GM10266 (cell line): ENCODE measurements around the gene METTL27.
A peak's percentile ranks its signal among the peaks of the same experiment; 100 is the strongest.

Experiments used
- DNase-seq: peaks from one replicate; pipeline ENCODE4 v3.0.0; 2012; ENCODE audit errors: extremely low spot score
- TF ChIP-seq, protein P1 (sequence below): IDR thresholded peaks from 2 replicates; pipeline ENCODE4 v1.5.1; 2012; ENCODE audit warnings: mild to moderate bottlenecking, low read depth; ENCODE audit not compliant: control insufficient read depth, insufficient read depth; ENCODE audit errors: missing control alignments

The METTL27 gene, protein sequence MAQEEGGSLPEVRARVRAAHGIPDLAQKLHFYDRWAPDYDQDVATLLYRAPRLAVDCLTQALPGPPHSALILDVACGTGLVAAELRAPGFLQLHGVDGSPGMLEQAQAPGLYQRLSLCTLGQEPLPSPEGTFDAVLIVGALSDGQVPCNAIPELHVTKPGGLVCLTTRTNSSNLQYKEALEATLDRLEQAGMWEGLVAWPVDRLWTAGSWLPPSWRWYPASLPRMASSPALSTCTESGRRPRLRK

DNA sequence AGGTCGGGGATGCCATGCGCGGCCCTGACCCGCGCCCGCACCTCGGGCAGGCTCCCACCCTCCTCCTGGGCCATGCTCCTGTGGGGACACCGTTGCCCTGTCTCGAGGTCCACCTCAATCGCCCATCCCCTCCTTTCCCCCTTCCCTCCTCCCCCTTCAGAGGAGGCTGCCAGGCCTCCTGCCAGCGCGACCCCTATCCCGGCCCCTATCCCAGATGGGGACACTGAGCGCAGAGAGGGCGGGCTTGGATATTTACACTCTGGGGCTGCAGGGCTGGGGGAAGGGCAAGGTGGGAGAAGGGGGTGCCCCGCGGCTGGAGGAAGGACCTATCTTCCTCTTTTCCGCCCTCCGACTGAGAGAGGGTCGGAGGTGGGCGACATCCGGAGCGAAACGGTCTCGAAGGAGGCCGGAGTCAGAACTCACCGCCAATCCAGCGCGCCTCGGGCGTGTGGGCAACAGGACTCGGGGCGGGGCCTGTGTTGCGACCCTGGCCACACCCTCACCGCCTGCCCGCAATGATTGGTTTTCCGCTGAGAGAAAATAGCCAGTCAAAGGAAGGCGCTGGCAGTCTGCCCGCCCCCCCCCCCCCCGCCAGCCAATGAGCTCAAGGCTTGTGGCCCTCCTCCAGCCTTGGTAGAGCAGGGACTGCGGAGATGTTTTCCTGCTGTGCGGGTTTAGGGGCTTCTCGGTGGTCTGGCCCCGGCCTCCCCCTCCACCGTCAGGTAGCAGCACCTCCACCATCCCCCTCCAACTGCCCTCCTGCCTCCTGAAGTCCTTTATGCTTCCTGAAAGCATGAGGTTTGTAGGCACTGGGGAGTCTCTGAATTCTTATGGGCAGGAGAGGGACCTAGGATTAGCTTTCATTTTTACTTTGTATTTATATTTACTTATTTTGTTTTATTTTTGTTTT, at the start of gene METTL27:
Gene METTL27, minus strand, starts transcription at position 450 of the 910 bp plus-strand sequence. Its CDS starts 376 bp downstream, at position 74.
- DNase-seq = peak; percentile 97
- TF ChIP-seq, protein P1, sequence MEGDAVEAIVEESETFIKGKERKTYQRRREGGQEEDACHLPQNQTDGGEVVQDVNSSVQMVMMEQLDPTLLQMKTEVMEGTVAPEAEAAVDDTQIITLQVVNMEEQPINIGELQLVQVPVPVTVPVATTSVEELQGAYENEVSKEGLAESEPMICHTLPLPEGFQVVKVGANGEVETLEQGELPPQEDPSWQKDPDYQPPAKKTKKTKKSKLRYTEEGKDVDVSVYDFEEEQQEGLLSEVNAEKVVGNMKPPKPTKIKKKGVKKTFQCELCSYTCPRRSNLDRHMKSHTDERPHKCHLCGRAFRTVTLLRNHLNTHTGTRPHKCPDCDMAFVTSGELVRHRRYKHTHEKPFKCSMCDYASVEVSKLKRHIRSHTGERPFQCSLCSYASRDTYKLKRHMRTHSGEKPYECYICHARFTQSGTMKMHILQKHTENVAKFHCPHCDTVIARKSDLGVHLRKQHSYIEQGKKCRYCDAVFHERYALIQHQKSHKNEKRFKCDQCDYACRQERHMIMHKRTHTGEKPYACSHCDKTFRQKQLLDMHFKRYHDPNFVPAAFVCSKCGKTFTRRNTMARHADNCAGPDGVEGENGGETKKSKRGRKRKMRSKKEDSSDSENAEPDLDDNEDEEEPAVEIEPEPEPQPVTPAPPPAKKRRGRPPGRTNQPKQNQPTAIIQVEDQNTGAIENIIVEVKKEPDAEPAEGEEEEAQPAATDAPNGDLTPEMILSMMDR = no peak

DNA sequence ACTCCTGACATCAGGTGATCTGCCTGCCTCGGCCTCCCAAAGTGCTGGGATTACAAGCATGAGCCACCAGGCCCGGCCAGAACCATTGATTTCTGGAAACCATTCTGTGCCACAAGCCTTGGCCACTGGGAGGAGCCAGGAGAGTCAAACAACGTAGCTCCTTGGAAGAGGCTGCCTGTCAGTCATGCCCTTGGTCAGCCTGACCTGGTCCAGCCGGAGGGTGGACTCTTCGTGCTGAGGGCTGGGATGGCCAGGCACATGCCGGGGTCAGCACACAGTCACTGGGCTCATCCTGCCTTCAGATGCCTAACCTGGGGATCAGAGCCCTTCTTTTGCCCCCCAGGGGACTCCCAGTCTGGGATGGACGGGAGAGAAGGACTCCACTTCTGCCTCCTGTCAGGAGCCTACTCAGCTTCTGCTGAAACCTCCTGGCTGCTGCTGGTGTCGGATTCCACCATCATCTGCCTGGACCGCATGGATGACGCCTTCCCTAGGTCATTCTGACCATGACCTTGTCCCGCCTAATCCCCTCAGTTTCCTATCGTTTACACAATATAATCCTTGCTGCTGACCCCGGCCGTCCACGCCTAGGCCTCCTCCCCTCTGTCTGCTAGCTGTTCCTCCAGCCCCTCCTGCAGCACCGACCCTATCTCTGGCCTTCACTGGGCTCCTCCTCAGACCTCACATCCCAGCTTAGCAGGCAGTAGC, 49.0 kb upstream of the METTL27 start:
- TF ChIP-seq, protein P1 = no peak
- no peak for DNase-seq

DNA sequence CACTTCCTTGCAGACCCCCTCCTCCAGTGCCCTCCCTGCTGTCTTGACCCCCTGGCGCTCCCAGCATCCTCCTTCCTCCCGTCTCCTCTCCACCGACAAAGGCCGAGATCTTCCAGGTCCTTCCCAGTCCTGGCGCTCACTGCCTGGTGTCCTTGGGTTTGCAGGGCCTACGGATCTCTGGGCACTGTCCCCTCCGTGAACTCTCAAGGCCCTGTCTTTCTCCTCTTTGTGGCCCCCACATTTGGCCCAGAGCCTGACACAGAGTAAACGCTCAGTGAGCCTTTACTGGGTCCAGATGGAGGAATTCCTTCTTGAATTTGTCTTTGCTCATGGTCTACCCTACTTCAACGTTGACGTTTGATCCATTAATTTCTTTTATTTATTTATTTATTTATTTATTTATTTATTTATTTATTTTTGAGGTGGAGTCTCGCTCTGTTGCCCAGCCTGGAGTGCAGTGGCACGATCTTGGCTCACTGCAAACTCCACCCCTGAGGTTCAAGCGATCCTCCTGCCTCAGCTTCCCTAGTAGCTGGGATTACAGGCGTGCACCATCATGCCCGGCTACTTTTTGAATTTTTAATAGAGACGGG, 48.3 kb upstream of the METTL27 start:
- TF ChIP-seq, protein P1 = no peak
- DNase-seq = no peak

DNA sequence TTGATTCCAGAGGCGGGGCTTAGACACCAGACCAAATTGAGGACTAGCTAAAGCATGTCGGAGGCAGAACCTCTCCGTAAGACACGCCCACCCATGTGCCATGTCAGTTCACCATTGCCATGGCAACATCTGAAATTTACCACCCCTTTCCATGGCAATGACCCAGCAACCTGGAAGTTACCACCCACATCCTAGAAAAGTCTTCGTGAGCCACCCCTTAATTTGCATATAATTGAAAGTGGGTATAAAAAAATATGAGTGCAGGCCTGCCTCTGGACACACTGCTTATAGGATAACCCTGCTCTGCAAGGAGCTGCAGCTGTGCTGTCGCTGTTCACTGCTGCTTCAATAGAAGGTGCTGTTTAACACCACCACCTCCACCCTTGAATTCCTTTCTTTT, 46.6 kb upstream of the METTL27 start:
- TF ChIP-seq, protein P1 = no peak
- DNase-seq = no peak

DNA sequence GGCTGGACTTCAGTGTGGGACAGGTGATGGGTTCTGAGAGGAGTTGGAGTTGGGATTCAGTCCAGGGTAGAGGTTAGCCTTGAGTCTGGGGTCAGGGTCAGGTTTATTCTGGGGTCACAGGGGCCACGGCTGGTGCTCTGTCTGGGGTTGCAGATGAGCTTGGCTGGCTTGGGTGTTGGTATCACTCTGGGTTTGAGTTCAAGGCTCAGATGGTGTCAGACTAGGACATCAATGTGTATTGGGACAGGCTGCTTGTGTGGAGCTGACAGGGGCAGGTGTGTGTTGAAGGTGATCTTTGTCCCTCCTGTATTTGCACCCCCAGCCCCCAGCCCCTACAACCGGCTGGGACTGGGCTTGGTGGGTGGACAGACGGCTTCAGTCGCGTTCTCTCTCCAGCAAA, 45.4 kb upstream of the METTL27 start:
- no peak for DNase-seq
- TF ChIP-seq, protein P1 = no peak

DNA sequence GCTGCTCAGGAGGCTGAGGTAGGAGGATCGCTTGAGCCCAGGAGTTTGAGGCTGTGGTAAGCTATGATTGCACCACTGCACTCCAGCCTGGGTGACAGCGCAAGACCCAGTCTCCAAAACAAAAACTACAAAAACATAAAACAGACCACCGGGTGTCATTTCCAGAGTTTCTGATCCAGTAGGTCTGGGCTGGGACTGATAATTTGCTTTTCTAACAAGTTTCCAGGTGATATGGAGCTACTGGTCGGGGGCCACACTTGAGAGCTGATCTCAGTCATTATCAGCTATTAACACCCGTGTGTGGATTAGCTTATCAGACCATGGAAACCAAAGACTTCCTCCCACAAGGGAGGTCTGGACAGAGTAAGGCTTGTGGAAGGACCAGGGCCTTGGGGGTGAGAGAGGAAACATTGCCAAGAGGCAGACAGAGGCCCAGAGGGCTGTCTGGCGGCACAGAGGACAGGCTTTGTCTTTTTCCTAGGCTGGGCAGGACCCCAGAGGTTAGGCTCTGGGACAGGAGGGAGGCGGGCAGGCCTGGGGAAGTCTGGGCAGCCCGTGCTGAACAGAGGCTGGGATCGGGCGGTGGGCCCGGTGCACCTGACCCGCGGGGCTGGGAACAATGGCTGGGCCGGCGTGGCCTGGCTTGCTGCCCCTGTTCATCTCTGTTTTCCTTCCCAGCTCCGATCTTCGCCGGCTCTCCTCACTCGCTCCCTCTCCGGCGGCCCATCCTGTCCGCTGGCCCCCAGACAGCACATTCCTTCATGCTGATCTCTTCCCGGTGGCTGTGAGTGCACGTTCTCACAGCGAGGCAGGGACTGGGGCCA, 43.9 kb upstream of the METTL27 start:
- DNase-seq = no peak
- TF ChIP-seq, protein P1 = no peak
